H9 (cell line): Measurements from ENCODE around the gene CAMTA1. TPM values are rescaled to one million over a fixed set of nuclear protein-coding genes. Genes with fewer than 3 reads are reported as not detected.

Source experiments
- DNase-seq: peaks from one replicate; pipeline ENCODE4 v3.0.0-alpha.2; 2017
- H2AFZ ChIP-seq: one replicate; pipeline ENCODE4 v1.6.1; 2013; ENCODE audit warnings: mild to moderate bottlenecking, low read length, control low read depth, moderate library complexity
- H2AK5ac ChIP-seq: 2 replicates; pipeline ENCODE4 v1.6.1; 2013; ENCODE audit warnings: low read length, control low read depth, mixed read lengths; ENCODE audit not compliant: insufficient read length
- H2BK120ac ChIP-seq: one replicate; pipeline ENCODE4 v1.6.1; 2013; ENCODE audit warnings: low read depth, mild to moderate bottlenecking, low read length, control low read depth, inconsistent platforms; ENCODE audit not compliant: poor library complexity, severe bottlenecking
- H2BK12ac ChIP-seq: 2 replicates; pipeline ENCODE4 v1.6.1; 2013; ENCODE audit warnings: low read length, control low read depth, mixed read lengths, low read depth; ENCODE audit not compliant: insufficient read length
- H2BK15ac ChIP-seq: 2 replicates; pipeline ENCODE4 v1.6.1; 2013; ENCODE audit warnings: low read depth, low read length, control low read depth
- H2BK20ac ChIP-seq: one replicate; pipeline ENCODE4 v1.6.1; 2013; ENCODE audit warnings: low read depth, mild to moderate bottlenecking, low read length, control low read depth, inconsistent platforms; ENCODE audit not compliant: poor library complexity, severe bottlenecking
- H2BK5ac ChIP-seq: 2 replicates; pipeline ENCODE4 v1.6.1; 2013; ENCODE audit warnings: low read length, control low read depth, mixed read lengths; ENCODE audit not compliant: insufficient read length
- H3K14ac ChIP-seq: 2 replicates; pipeline ENCODE4 v1.6.1; 2013; ENCODE audit warnings: low read length, control low read depth; ENCODE audit not compliant: insufficient read depth
- H3K18ac ChIP-seq: 2 replicates; pipeline ENCODE4 v1.6.1; 2013; ENCODE audit warnings: low read depth, mild to moderate bottlenecking, mixed read lengths, low read length, control low read depth; ENCODE audit not compliant: insufficient read length
- H3K23ac ChIP-seq: 2 replicates; pipeline ENCODE4 v1.6.1; 2013; ENCODE audit warnings: low read length, control low read depth, mixed read lengths, low read depth; ENCODE audit not compliant: insufficient read length
- H3K23me2 ChIP-seq: 2 replicates; pipeline ENCODE4 v1.6.1; 2013; ENCODE audit warnings: low read depth, mild to moderate bottlenecking, mixed read lengths, low read length, control low read depth; ENCODE audit not compliant: insufficient read length, poor library complexity, severe bottlenecking
- H3K27ac ChIP-seq: 2 replicates; pipeline ENCODE4 v1.5.1; 2013; ENCODE audit warnings: low read length, control low read depth, mixed read lengths, low read depth; ENCODE audit not compliant: insufficient read length
- H3K27me3 ChIP-seq: 2 replicates; pipeline ENCODE4 v1.6.1; 2013; ENCODE audit warnings: low read length, control low read depth, inconsistent platforms; ENCODE audit not compliant: insufficient read depth
- H3K4ac ChIP-seq: 2 replicates; pipeline ENCODE4 v1.6.1; 2013; ENCODE audit warnings: low read depth, mild to moderate bottlenecking, control low read depth, inconsistent platforms, low read length, moderate library complexity
- H3K4me1 ChIP-seq: 2 replicates; pipeline ENCODE4 v1.6.1; 2013; ENCODE audit warnings: low read length, control low read depth, inconsistent platforms; ENCODE audit not compliant: insufficient read depth
- H3K4me2 ChIP-seq: 2 replicates; pipeline ENCODE4 v1.6.1; 2013; ENCODE audit warnings: low read length, control low read depth, mixed read lengths; ENCODE audit not compliant: insufficient read length, insufficient read depth
- H3K56ac ChIP-seq: 2 replicates; pipeline ENCODE4 v1.6.1; 2013; ENCODE audit warnings: low read depth, mild to moderate bottlenecking, mixed read lengths, low read length, control low read depth; ENCODE audit not compliant: insufficient read length
- H3K79me1 ChIP-seq: 2 replicates; pipeline ENCODE4 v1.6.1; 2013; ENCODE audit warnings: low read depth, mild to moderate bottlenecking, moderate library complexity, low read length, control low read depth, inconsistent platforms; ENCODE audit not compliant: insufficient read depth, poor library complexity, severe bottlenecking
- H3K79me2 ChIP-seq: 2 replicates; pipeline ENCODE4 v1.6.1; 2013; ENCODE audit warnings: low read length, control low read depth, inconsistent platforms; ENCODE audit not compliant: insufficient read depth
- H3K9ac ChIP-seq: 2 replicates; pipeline ENCODE4 v1.6.1; 2013; ENCODE audit warnings: low read length, control low read depth, mixed read lengths; ENCODE audit not compliant: insufficient read length; ENCODE audit errors: extremely low read depth
- H3K9me3 ChIP-seq: one replicate; pipeline ENCODE4 v1.6.1; 2013; ENCODE audit warnings: low read depth, low read length, inconsistent platforms; ENCODE audit not compliant: control insufficient read depth
- H3T11ph ChIP-seq: one replicate; pipeline ENCODE4 v1.6.1; 2013; ENCODE audit warnings: mild to moderate bottlenecking, low read length, control low read depth, inconsistent platforms
- H4K20me1 ChIP-seq: one replicate; pipeline ENCODE4 v1.6.1; 2013; ENCODE audit not compliant: control insufficient read depth, insufficient read length, insufficient read depth
- H4K5ac ChIP-seq: 2 replicates; pipeline ENCODE4 v1.6.1; 2013; ENCODE audit warnings: low read depth, mild to moderate bottlenecking, mixed read lengths, low read length, control low read depth; ENCODE audit not compliant: insufficient read length
- H4K8ac ChIP-seq: replicated peaks from 2 replicates; pipeline ENCODE4 v1.6.1; 2013; ENCODE audit warnings: low read length, control low read depth, mixed read lengths, low read depth; ENCODE audit not compliant: insufficient read length
- H4K91ac ChIP-seq: 2 replicates; pipeline ENCODE4 v1.6.1; 2013; ENCODE audit warnings: low read depth, mild to moderate bottlenecking, moderate library complexity, mixed read lengths, low read length, control low read depth; ENCODE audit not compliant: insufficient read length
- H3K27ac Mint-ChIP-seq, 3 experiments: 2 replicates in 2 of 3; 3 replicates in 1 of 3; pipeline ENCODE4 v1.8.0; 2020 to 2021; ENCODE audit warnings: mixed read lengths in 3 of 3, mild to moderate bottlenecking in 1 of 3, moderate library complexity in 1 of 3
- H3K27me3 Mint-ChIP-seq: 2 replicates; pipeline ENCODE4 v1.8.0; 2021; ENCODE audit warnings: low read depth, mild to moderate bottlenecking, moderate library complexity, mixed read lengths
- H3K36me3 Mint-ChIP-seq, 3 experiments: 2 replicates in 2 of 3; 3 replicates in 1 of 3; pipeline ENCODE4 v1.8.0; 2020 to 2021; ENCODE audit warnings: low read depth in 3 of 3, mixed read lengths in 3 of 3; ENCODE audit not compliant: insufficient read depth in 1 of 3
- H3K4me1 Mint-ChIP-seq, 2 experiments: 2 replicates each; pipeline ENCODE4 v1.8.0; 2020; ENCODE audit warnings: mixed read lengths in 2 of 2
- H3K4me3 Mint-ChIP-seq, 2 experiments: 2 replicates in 1 of 2; 3 replicates in 1 of 2; pipeline ENCODE4 v1.8.0; 2020 to 2021; ENCODE audit warnings: mild to moderate bottlenecking in 2 of 2, mixed read lengths in 2 of 2, moderate library complexity in 1 of 2
- H3K9me3 Mint-ChIP-seq, 2 experiments: 2 replicates in 1 of 2; 3 replicates in 1 of 2; pipeline ENCODE4 v1.8.0; 2020; ENCODE audit warnings: mild to moderate bottlenecking in 2 of 2, mixed read lengths in 2 of 2, moderate library complexity in 1 of 2
- WGBS: extraction: QIAGEN DNeasy Blood & Tissue Kit; methylation state at CpG from one replicate; pipeline ENCODE4 v1.1.7; 2013; ENCODE audit warnings: missing lambda C conversion rate, low lambda C conversion rate, mixed read lengths; ENCODE audit not compliant: insufficient read length; ENCODE audit errors: extremely low coverage; 5-methylcytosine and 5-hydroxymethylcytosine counted together
- total RNA-seq: library from RNA; stranded (reverse); gene quantifications from 2 replicates; pipeline ENCODE4 v1.2.1, GENCODE V29; 2021
- TF ChIP-seq, protein P1 (sequence below): fragments of 200-600 bp; sonication (generic); conservative IDR thresholded peaks from 3 replicates; pipeline ENCODE4 v1.8.0; 2021; ENCODE audit warnings: antibody characterized with exemption, mild to moderate bottlenecking

The CAMTA1 gene
- total RNA-seq, 1 experiment from 2014 or later, result 115 TPM

DNA sequence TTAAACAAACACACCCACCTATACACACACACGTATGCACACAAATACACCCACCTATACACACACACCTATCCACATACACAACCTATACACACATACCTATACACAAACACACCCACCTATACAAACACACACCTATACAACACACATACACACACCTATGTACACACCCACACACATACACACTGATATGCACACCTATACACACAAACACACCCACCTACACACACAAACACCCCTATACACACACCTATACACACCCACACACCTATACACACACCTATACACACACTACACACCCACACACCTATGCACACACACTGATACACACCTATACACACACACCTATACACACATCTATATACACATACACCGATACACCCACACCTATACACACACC is 870.1 kb downstream of the CAMTA1 start:
- Histone ChIP-seq H2BK120ac (no peak overlapping the region), H3K27ac (no peak overlapping the region), H3K27me3 (no peaks in the 10 kb centered on the region), H2AFZ (no peak overlapping the region), H3K9ac (no peak overlapping the region), H4K8ac (no peak overlapping the region), H2AK5ac (no peak overlapping the region), H3K56ac (no peak overlapping the region), H3K4me1 (no peaks in the 10 kb centered on the region), H3T11ph (no peak overlapping the region), H3K23ac (no peak overlapping the region), H3K9me3 (no peaks in the 10 kb centered on the region), H4K20me1 (no peaks in the 10 kb centered on the region), H3K79me2 (no peaks in the 10 kb centered on the region), H2BK5ac (no peak overlapping the region), H2BK20ac (no peak overlapping the region), H3K23me2 (peaks cover 3% of the 10 kb centered on the region), H3K18ac (no peak overlapping the region), H2BK15ac (no peak overlapping the region), H4K5ac (no peak overlapping the region), H2BK12ac (no peak overlapping the region), H3K79me1 (no peaks in the 10 kb centered on the region), H3K4ac (no peak overlapping the region), H3K14ac (no peak overlapping the region), H3K4me2 (no peak overlapping the region), H4K91ac (no peak overlapping the region)
- no peak overlapping the region for H3K27ac Mint-ChIP-seq
- H3K9me3 Mint-ChIP-seq, result no peaks in the 10 kb centered on the region; a peak in 1 of 5 replicates
- 100% methylated on average over 1 of the region's 2 CpGs for WGBS
- no peak overlapping the region; a peak in 1 of 5 replicates for H3K4me3 Mint-ChIP-seq
- H3K27me3 Mint-ChIP-seq, result no peaks in the 10 kb centered on the region
- TF ChIP-seq, protein P1, sequence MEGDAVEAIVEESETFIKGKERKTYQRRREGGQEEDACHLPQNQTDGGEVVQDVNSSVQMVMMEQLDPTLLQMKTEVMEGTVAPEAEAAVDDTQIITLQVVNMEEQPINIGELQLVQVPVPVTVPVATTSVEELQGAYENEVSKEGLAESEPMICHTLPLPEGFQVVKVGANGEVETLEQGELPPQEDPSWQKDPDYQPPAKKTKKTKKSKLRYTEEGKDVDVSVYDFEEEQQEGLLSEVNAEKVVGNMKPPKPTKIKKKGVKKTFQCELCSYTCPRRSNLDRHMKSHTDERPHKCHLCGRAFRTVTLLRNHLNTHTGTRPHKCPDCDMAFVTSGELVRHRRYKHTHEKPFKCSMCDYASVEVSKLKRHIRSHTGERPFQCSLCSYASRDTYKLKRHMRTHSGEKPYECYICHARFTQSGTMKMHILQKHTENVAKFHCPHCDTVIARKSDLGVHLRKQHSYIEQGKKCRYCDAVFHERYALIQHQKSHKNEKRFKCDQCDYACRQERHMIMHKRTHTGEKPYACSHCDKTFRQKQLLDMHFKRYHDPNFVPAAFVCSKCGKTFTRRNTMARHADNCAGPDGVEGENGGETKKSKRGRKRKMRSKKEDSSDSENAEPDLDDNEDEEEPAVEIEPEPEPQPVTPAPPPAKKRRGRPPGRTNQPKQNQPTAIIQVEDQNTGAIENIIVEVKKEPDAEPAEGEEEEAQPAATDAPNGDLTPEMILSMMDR, result no peak
- peaks cover 0 to 4% (median 0%) of the 10 kb centered on the region in 3 experiments; a peak in 2 of 7 replicates for H3K36me3 Mint-ChIP-seq
- DNase-seq, result no peak
- peaks cover 8 to 19% of the 10 kb centered on the region in 2 experiments for H3K4me1 Mint-ChIP-seq
